Posterior cingulate gyrus (tissue), 11 donors: ENCODE results near the gene NDFIP1.
A peak's percentile ranks its signal among the peaks of the same experiment; 100 is the strongest.
"Not testable (repeated sequence)": the region's sequence is repeated elsewhere in the genome, so short reads cannot be mapped to it uniquely, and the experiment has no call there.

Source experiments
- DNase-seq, 10 donors: peaks; one replicate each; pipeline versions ENCODE4 v3.0.0 to v3.0.0-alpha.2; 2020 to 2021; ENCODE audit warnings: mixed read lengths in 3 of 10
- intact Hi-C: fragments of 100-400 bp; cut with DNase I; formaldehyde crosslinking; loops from one replicate; pipeline ENCODE4 v1.15.1; 2023

Gene NDFIP1

DNA sequence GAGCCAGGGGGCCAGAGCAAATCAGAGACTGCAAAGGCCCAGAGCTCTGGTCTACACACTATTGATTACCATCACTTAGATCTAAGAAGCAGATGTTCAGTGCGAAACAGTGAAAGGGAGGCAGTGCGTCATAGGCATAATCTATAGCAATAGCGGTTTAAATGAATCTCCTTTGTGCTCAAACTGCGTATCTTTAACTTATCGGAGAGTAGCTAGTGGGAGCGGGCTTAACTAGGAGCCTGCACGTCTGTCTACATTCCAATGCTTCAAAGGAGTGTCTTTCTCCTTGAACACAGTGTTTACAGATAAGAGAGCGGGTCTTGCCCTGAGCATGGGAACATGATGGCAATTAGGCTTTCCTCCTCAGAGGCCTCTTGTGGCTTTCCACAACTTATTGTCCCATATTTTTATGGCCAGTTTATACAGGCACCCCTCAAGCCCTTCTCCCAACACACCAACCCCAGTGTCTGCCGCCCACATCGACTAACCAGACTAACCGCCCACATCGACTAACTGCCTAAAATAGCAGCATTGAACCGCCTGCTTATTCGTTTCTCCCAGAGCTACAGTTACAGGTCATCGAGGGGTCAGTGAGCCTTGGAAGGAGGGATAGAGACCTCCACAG, 19.6 kb upstream of the NDFIP1 start:
- intact Hi-C loops, DNase-seq: not testable (repeated sequence)

DNA sequence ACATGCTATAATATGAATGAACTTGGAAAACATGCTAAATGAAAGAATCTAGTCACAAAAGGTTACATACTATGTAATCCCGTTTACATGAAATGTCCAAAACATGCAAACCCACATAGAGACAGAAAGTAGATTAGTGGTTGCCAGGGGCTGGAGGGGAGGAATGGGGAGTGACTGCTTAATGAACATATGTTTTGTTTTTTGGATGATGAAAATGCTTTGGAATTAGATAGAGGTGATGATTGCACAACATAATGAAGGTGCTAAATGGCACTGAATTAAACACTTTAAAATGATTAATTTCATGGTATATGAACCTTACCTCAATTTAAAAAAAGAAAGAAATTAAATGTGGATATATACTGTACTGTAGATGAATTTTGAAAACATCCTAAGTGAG, 17.6 kb upstream of the NDFIP1 start:
- intact Hi-C loops, result no loop called here

DNA sequence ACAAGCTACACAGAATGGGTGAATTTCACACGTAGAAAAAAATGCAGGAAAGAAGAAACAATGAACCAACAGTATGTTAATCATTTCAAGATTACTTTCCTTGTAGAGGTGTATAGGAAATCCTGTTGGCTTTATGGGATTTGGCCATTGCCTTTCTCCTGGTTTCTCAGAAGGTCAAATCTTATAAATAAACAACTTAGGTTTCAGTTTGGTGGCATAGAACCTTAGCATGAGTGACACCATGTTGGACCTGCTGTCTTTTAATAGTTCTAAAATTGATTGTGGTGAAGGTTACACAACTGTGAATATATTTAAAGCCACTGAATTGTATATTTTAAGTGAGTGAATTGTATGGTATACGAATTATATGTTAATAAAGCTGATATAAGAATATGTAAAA, 16.7 kb upstream of the NDFIP1 start:
- intact Hi-C loops, result no loop called here
- DNase-seq, result no peak

More for the DNA sequence above, 17.6 kb upstream of the NDFIP1 start:
- no peak for DNase-seq

DNA sequence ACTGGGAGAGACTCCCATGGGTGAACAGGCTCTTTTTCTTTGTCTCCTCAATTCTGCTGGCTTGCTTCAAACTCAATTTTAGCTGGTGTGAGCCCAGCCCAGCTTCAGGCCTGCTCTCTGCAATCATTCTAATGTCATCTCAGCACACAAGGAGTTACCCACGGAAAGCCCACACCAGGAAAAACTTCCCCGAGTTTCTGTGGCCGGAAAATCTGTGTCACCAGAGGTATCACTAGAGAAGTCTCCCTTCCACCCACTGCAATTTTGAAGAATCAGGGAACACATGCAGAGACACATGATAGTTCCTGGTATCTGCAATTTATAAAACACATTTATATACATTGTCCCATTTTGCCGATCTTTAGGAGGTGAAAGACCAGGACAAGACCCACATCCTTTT, 13.5 kb upstream of the NDFIP1 start:
- intact Hi-C loops, result no loop called here
- DNase-seq, result no peak

DNA sequence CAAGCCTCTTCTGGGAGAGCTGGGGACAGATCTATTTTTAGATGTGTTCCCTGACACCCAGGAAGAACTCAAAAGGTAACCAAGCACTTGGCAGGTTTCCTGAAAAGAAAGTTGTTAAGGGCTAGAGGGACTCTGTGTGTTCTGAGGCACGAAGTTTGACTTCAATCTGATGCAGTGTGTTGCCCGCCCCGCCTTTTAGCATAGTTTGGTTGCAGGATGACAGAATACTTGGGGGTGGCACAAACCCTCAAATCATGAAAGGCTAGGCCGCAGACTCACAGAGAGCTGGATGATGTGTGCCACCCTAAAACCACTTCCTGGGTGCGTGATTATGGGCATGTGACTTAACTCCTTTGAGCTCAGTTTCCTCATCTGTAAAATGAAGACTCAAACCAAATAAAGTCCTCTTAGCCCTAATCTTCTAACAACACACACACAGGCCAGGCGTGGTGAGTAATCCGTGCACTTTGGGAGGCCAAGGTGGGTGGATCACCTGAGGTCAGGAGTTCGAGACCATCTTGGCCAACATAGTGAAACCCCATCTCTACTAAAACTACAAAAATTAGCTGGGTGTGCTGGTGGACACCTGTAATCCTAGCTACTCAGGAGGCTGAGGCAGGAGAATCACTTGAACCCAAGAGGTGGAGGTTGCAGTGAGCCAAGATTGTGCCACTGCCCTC, 12.8 kb upstream of the NDFIP1 start:
- DNase-seq, result peak in 1 of 10 donors; percentile 12
- intact Hi-C loops, result no loop called here

DNA sequence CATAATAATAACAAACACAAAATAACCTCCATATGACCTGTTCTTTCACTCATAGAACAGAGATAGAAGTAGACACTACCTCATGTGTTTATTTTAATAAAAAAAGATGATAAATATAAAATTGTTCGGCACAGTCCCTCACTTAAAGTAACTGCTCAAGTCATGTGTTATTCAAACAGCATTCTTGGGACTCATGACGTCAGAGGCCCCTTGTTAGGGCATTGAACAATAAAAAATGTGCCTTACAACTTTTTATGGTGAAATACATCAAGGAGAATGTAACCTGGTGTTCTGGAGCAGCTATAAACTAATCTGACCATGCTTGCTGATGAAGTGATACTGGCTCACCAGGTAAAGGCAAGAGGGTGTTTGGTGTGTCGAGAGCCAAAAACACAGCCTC, 12.2 kb upstream of the NDFIP1 start:
- intact Hi-C loops, result no loop called here
- no peak for DNase-seq

DNA sequence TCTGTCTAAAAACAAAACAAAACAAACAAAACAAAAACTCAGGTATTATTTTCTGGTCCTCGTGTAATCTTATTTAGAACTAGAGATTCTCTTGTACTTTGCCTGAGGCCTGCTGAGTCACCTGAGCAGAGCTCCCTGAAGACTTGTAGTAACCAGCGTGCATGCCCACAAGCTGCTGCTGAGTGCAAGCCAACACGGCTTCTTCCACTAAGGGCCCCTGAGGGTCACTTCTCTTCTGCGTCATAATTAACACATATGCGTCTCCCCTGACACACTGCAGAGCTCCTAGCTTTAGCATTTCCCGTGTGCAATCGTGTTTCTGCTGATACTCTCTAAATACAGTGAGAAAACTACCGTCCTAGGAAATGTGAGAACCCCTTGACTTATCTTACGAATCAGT, 10.9 kb upstream of the NDFIP1 start:
- intact Hi-C loops, result no loop called here
- no peak for DNase-seq

DNA sequence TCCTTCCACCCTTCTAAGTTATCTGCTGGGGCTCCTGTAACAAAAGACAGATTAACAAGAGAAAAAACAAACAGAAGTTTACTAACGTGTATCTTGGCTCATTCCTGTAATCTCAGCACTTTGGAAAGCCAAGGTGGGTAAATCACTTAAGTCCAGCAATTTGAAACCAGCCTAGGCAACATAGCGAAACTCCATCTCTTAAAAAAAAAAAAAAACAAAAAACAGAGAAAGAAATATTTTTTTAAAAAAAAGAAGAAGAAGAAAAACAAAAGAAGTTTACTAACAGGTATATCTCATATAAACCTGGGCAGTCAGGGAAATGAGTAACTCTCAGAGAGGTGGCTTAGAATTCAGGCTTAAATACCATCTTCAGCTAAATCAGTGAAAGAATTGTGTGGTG, 10.3 kb upstream of the NDFIP1 start:
- intact Hi-C loops, result no loop called here
- no peak for DNase-seq

DNA sequence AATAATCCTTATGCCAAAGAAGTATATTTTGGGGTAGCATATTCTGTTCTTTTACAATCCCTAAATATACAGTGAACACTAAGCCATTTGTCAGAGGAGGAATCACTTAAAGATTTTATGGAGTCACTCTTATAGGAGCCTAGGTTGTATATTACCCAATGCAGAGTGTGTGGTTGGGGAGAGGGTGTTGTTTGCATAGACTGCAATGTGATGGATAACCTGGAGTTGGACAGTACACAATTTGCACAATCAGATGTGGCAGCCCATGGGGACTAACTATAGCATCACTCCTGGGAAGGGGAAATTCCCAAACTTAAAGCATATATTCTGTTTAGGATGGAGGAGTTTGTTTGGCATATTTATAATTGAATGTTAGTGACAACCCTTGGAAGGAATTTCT, 9.6 kb upstream of the NDFIP1 start:
- DNase-seq, result no peak
- intact Hi-C loops, result no loop called here

DNA sequence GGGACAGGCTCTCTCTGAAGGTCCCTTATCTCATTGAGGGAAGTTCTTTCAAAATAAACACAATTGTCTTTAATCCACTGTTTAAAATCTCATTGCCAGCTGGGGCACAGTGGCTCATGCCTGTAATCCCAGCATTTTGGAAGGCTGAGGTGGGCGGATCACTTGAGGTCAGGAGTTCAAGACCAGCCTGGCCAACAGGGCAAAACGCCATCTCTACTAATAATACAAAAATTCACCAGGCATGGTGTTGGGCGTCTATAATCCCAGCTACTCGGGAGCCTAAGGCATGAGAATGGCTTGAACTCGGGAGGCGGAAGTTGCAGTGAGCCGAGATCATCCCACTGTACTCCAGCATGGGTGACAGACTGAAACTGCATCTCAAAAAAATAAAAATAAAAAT, 8.3 kb upstream of the NDFIP1 start:
- no peak for DNase-seq
- intact Hi-C loops, result no loop called here

DNA sequence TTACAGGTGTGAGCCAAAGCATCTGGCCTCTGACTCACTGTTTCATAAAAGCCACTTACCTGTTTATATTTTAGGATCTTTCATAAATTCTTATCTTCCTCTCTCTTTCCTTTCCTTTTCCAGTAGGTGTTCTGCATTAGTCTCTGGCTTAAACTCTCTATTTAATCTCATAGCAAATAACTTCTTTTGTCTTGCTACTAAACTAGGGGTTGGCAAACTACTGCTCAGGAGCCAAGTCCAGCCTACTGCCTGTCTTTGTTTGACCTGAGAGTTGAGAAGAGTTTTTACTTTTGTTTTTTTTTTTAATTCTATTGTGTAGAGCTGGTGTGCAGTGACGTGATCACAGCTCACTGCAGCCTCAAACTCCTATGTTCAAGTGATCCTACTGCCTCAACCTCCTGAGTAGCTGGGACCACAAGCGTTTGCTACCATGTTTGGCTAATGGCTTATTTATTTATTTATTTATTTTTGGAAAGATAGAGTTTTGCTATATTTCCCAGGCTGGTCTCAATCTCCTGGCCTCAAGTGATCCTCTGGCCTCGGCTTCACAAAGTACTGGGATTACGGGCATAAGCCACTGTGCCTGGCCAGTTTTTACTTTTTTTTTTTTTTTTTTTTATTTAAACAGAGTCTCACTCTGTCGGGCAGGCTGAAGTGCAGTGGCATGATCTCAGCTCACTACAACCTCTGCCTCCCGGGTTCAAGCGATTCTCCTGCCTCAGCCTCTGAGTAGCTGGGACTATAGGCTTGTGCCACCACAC, 5.4 kb upstream of the NDFIP1 start:
- intact Hi-C loops, result no loop called here
- DNase-seq, result no peak

DNA sequence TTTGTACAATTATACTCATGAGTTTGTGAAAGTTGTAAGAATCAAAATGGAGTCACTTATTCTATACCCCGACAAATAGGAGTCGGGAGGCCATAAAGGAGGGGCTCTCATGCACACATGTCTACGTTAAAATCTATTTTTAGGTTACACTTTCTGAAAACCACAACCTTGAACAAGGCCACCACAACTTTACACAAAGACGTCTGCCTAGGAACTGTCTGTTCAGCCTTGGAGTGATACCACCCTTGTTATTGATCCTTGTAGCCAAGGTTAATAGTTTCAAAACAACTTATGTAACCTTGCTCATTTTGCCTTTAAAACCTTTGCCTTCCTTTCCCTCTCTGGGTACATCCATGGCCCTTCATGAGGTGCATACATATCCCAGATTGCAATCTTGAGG, 4.1 kb upstream of the NDFIP1 start:
- intact Hi-C loops, result no loop called here

DNA sequence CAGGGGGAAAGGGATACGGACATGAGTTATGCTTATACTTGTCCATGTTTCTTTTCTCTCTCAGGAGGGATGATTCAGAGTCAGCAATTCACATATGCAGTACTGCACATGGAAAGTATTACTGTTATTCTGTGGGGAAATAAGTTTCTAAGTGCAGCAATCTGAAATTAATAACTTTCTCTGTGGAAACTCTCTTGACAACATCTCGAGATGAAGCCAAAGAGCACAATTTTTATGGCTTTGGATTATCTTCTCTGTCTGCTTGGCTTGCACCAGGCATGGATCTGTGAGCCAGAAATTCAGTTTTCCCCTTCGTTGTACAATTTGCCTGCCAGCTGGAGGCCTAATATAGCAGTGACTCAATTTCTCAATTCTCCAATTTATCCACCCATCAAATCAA, 2.5 kb upstream of the NDFIP1 start:
- intact Hi-C loops, result no loop called here
- no peak for DNase-seq

More for the DNA sequence above, 4.1 kb upstream of the NDFIP1 start:
- DNase-seq, result no peak

DNA sequence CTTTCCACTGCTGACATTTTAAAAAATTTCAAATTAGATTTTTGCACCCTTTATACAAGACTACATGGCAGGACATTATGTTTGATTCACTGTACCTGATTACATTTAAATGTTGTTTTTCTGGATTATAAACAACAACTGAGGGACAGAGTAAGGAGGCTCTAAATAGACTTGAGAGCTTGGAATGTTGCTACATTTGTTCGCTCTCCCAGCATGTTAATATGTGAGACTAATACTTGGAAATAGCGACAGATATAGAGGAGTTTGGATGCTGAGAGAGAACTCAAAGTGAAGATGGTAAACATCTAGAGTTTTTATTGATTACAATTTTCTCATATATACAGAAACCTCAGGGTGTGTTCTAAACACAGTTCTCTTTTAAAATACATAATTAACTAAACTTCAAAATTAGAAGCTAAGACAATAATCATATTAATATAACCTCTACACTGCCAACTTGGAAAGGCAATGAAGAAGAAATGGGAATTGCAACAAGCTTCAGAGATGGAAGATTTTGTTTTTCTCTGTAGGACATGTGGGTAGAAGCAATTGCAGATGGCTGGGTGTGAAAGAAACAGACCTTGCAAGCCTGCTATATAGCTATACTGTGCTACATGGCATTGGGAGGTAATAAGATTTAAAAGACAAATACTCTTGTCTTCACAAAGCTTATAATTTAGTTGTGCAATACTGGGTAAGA, 1.4 kb upstream of the NDFIP1 start:
- intact Hi-C loops, result no loop called here
- no peak for DNase-seq

DNA sequence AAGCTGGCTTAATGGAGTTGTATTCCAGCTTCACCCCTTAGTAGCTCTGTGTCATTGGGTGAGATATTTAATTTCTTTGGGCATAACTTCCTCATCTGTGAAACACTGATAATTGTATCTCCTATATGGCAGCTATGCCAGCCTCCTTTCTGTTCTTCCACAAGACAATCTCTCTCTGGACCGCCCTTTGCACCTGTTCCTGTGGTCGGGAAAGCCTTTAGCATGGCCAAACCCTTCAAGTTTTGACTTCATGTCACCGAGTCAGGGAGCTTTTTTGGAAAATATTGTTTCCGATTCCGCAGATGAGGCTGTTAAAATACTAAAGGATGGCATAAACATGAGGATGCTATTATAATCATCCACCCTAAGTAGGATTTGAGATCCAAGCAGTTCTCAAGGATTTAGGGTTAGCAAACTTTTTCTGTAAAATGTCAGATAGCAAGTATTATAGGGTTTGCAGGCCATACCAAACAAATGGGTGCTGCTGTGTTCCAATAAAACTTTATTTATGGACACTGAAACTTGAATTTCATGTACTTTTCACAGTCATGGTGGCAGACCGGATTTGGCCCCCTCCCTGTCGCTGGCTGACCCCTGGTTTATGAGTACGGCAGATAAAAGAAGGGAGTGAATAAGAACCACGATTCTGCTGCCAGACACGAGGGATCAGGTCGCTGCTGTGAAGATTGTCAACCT, 695 bp upstream of the NDFIP1 start:
- DNase-seq, result no peak

DNA sequence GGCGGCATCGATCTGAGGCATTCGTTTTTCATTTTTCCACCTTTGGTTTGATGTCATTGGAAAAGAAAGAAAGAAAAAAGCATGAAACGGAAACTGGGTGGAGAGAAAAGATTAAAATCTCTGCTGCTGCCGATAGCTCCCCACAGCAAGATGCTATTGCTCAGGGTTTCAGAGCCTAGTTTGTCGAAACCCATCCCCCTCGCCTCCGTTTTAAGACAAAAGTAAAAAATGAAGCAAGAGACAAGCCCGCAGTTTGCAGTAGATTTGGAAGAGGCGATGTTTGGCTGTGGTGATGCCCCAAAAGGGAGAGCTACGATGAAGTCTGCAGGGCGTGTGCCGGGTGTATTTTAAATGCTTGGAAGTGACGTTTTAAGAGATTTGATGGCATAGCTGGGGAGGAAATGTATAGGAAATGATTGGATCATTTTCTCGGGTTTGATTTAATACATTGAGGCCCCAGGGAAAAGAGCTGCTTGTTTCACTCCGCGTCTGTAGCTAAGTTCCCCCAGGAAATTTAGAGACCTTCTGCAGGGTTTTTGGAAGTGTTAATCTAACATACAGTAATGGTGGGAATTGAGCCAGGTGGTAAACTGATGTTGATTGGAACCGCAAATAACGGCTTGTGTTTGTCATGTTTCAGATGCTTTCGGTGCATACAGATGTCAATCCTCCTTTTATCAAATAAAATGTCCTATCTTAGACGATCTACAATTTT, 909 bp downstream of the NDFIP1 start:
- DNase-seq, result no peak
- intact Hi-C loops, result loop anchor here (1.0 kb wide), 2 partner anchors 46 to 94 kb away; no protein-coding TSS in a partner anchor

More for the DNA sequence above, 695 bp upstream of the NDFIP1 start:
- intact Hi-C loops, result no loop called here

DNA sequence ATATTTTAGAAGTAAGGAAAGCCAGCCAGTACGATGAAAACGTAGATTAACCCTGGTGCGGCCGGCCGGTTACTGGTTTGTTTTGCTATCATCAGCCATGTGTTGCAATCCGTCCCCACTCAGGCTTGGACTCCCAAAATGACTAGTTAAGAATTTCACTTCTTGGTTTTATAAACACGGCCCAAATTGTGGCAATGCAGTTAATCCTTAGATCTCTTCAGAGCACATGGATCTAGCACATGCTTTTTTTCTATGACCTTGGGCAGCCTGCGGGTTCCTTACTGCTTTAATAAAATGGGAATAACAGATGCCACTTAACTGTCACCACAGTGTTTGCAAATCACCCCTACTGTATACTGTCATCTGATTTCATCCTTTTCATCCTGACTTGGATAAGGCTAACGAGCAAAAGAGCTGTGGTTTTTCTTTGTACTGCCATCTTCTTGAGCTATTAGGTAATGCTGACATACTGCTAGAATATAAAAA, 1.5 kb downstream of the NDFIP1 start:
- DNase-seq, result peak in 1 of 10 donors; percentile 30
- intact Hi-C loops, result loop anchor here (1.0 kb wide), 1 partner anchor 95 kb away; no protein-coding TSS in a partner anchor

DNA sequence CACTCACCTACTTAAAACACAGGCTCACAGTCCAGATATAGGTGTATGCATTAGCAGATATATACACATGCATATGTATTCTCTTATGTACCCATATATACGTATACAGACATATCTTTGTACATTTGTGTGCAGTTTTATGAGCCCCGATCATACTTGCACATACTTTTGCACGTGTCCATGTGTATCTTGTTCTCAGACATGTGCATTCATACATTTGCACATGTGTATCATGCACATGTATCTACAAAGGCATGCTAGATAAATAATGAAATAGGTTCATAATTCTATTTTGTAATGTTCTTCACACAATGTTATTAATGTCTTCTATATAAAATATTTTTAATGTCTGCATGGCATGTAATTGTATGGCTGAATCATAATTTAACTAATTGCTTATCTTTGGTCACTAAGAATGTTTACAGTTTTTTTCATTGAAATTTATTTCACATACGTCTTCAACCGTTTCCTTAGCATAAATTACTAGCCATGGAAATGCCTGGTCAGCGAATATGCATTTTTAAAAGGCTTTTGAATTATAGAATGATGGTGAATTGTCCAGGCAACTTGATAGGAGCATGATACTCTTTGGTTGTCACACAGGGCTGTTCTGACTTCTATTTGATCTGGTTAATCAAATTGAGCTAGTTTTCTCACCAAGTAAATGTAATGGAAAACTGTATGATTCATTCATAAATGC, 2.6 kb downstream of the NDFIP1 start:
- DNase-seq, result no peak
- intact Hi-C loops, result loop anchor here (1.0 kb wide), 1 partner anchor 96 kb away; no protein-coding TSS in a partner anchor

DNA sequence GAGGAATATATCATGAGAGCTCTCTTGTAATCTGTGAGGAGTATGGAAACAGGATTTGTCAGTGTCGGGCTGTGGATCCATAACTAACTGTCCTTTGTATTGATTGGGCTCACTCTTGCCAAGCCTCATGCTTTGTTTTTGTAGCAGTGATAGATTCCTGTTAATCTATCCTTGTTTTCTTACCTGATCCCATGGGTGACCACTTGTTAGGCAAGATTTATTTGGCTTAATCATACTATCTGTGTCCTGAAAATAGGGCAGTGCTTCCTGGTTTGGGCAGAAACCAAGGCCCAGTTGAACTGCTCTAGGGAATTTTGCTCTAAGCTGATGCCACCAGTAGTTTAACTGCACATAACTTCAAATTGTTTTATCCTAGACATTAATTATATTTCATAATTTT, 6.1 kb downstream of the NDFIP1 start:
- intact Hi-C loops, result no loop called here
- DNase-seq, result no peak
